ENCODE measurements around the gene PRKAR1B.

Gene PRKAR1B

DNA sequence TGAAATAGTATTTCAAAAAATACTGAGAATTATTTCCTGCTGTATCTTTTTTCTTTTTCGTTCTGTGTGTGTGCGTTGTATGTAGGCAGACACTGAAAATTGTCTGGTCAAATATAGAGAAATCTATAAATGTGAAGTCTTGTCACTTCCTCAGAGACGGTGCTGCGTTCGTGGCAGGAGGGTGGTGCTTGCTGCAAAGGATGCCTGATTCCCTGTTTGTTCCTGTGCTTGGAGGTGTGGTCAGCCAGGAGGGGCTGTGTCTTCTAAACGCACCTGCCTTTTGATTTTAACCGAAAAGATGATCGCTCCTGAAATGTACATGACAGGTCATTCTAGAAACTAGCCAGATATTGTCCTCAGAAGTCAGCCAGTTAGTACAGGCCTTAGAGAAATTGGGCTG, 32.5 kb upstream of the PRKAR1B start:
- TF ChIP-seq, protein P1, sequence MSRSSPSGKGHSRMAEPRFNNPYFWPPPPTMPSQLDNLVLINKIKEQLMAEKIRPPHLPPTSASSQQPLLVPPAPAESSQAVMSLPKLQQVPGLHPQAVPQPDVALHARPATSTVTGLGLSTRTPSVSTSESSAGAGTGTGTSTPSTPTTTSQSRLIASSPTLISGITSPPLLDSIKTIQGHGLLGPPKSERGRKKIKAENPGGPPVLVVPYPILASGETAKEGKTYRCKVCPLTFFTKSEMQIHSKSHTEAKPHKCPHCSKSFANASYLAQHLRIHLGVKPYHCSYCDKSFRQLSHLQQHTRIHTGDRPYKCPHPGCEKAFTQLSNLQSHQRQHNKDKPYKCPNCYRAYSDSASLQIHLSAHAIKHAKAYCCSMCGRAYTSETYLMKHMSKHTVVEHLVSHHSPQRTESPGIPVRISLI (tag by site-specific recombination; IDR thresholded peaks at IDR 0.05): no peak
- TF ChIP-seq WT1 (tag by site-specific recombination; IDR thresholded peaks at IDR 0.05): no peak
- TF ChIP-seq ZNF670 (tag by site-specific recombination; IDR thresholded peaks at IDR 0.05; ENCODE audit: low read depth): no peak
- no peak for TF ChIP-seq ZNF121 (tag by site-specific recombination; IDR thresholded peaks at IDR 0.05)
- TF ChIP-seq ZNF114 (tag by site-specific recombination; IDR thresholded peaks at IDR 0.05): no peak
- TF ChIP-seq ZNF600 (tag by site-specific recombination; IDR thresholded peaks at IDR 0.05): no peak
- TF ChIP-seq ZNF837 (tag by site-specific recombination; IDR thresholded peaks at IDR 0.05): no peak
- no peak for TF ChIP-seq ZNF140 (tag by site-specific recombination; IDR thresholded peaks at IDR 0.05)
- no peak for TF ChIP-seq ZNF280D (tag by site-specific recombination; IDR thresholded peaks at IDR 0.05)
- TF ChIP-seq ZNF501 (tag by site-specific recombination; IDR thresholded peaks at IDR 0.05): no peak
- no peak for TF ChIP-seq ZNF335 (tag by site-specific recombination; conservative IDR thresholded peaks at IDR 0.05)
- H3K27ac ChIP-seq (ENCODE audit: extremely low read depth, low read depth, low read length): no peak overlapping the region
- H3K36me3 ChIP-seq (ENCODE audit: control insufficient read depth in 2 of 2, insufficient read depth in 1 of 2, low read length in 2 of 2): peaks cover 7 to 86% of the 10 kb centered on the region in 2 experiments; a peak in 2 of 3 replicates
- CTCF ChIA-PET: interaction anchor here (0.7 kb wide), 1 partner anchor 438 kb away, joined by 3 read pairs; no protein-coding TSS in a partner anchor
- H3K4me1 ChIP-seq (ENCODE audit: control insufficient read depth, insufficient read depth, low read length): no peaks in the 10 kb centered on the region
- no peaks in the 10 kb centered on the region for H3K9me3 ChIP-seq (ENCODE audit: control insufficient read depth, insufficient read depth, low read depth, low read length)
- H3K4me3 ChIP-seq (ENCODE audit: low read depth, low read length): no peak overlapping the region
- POLR2A ChIA-PET: no interaction called here

DNA sequence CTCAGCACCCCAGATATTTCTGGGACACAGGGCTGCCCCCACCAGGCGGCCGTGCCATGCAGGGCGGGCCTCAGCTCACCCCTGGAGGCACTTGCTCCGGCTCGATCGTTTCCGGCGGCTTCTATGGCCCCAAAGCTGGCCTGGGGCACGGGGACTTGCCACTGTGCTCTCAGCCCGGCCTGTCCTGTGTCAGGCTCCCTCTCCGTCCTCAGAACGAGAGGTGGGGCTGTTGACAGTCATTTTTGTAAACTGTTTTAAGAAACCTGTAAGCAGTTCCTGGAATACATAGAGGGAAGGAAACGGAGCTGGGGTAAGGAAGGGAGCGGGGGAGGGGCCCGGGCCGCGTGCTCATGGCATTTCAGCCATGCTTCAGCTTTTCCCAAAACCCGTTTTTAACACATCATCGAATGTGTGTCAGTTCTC, 30.7 kb upstream of the PRKAR1B start:
- CTCF ChIA-PET: interaction anchor here (1.0 kb wide), 1 partner anchor 116 kb away, joined by 3 read pairs; no protein-coding TSS in a partner anchor
- H3K36me3 ChIP-seq (ENCODE audit: control insufficient read depth in 2 of 2, insufficient read depth in 1 of 2, low read length in 2 of 2): peaks cover 5 to 84% of the 10 kb centered on the region in 2 experiments; a peak in 2 of 3 replicates

GRCh38 chr7:756928-757560, 30.0 kb upstream of the PRKAR1B start:
- H3K4me1 ChIP-seq (ENCODE audit: control insufficient read depth, insufficient read depth, low read length): no peaks in the 10 kb centered on the region
- CTCF ChIA-PET: no interaction called here
- H3K9me3 ChIP-seq (ENCODE audit: control insufficient read depth, insufficient read depth, low read depth, low read length): no peaks in the 10 kb centered on the region
- no peak for TF ChIP-seq ZBTB8A (tag by site-specific recombination; IDR thresholded peaks at IDR 0.05)
- no peak for TF ChIP-seq SALL2 (tag by site-specific recombination; IDR thresholded peaks at IDR 0.05; ENCODE audit: borderline replicate concordance)
- no peak for TF ChIP-seq ZNF184 (tag by site-specific recombination; IDR thresholded peaks at IDR 0.05)
- no peak for TF ChIP-seq ZNF19 (tag by site-specific recombination; IDR thresholded peaks at IDR 0.05; ENCODE audit: low read depth)
- TF ChIP-seq ZNF223 (tag by site-specific recombination; IDR thresholded peaks at IDR 0.05): no peak
- no peak for TF ChIP-seq ZNF112 (tag by site-specific recombination; IDR thresholded peaks at IDR 0.05)
- TF ChIP-seq ZNF280D (tag by site-specific recombination; IDR thresholded peaks at IDR 0.05): no peak
- no peak for TF ChIP-seq HOXA7 (CRISPR knock-in tag; IDR thresholded peaks at IDR 0.05; ENCODE audit: borderline replicate concordance)
- no peak for TF ChIP-seq ZNF521 (tag by site-specific recombination; IDR thresholded peaks at IDR 0.05)
- H3K4me3 ChIP-seq (ENCODE audit: low read depth, low read length): no peak overlapping the region
- H3K27ac ChIP-seq (ENCODE audit: extremely low read depth, low read depth, low read length): no peak overlapping the region
- H3K36me3 ChIP-seq (ENCODE audit: control insufficient read depth in 2 of 2, insufficient read depth in 1 of 2, low read length in 2 of 2): peaks cover 5 to 85% of the 10 kb centered on the region in 2 experiments; a peak in 2 of 3 replicates
- POLR2A ChIA-PET: no interaction called here

More for the DNA sequence above, 30.7 kb upstream of the PRKAR1B start:
- POLR2A ChIA-PET: no interaction called here
- Histone ChIP-seq H3K4me1 (ENCODE audit: control insufficient read depth, insufficient read depth, low read length) (no peaks in the 10 kb centered on the region), H3K9me3 (ENCODE audit: control insufficient read depth, insufficient read depth, low read depth, low read length) (no peaks in the 10 kb centered on the region), H3K4me3 (ENCODE audit: low read depth, low read length) (no peak overlapping the region), H3K27ac (ENCODE audit: extremely low read depth, low read depth, low read length) (no peak overlapping the region)
- no peak for TF ChIP-seq YY1 (tag by site-specific recombination; IDR thresholded peaks at IDR 0.05)
- TF ChIP-seq ZNF16 (tag by site-specific recombination; IDR thresholded peaks at IDR 0.05; ENCODE audit: low read depth): no peak
- TF ChIP-seq ZNF747 (tag by site-specific recombination; IDR thresholded peaks at IDR 0.05): no peak
- TF ChIP-seq ZNF560 (tag by site-specific recombination; IDR thresholded peaks at IDR 0.05; ENCODE audit: borderline replicate concordance): no peak
- no peak for TF ChIP-seq ZBTB20 (tag by site-specific recombination; IDR thresholded peaks at IDR 0.05)
- no peak for TF ChIP-seq ZNF530 (tag by site-specific recombination; IDR thresholded peaks at IDR 0.05; ENCODE audit: low read depth)
- no peak for TF ChIP-seq ZNF558 (tag by site-specific recombination; IDR thresholded peaks at IDR 0.05)
- no peak for TF ChIP-seq ZNF514 (tag by site-specific recombination; IDR thresholded peaks at IDR 0.05)
- TF ChIP-seq KLF7 (tag by site-specific recombination; IDR thresholded peaks at IDR 0.05; ENCODE audit: borderline replicate concordance): no peak
- no peak for TF ChIP-seq IKZF3 (tag by site-specific recombination; IDR thresholded peaks at IDR 0.05)
- no peak for TF ChIP-seq ZNF302 (tag by site-specific recombination; IDR thresholded peaks at IDR 0.05; ENCODE audit: low read depth)
- TF ChIP-seq ZXDB (tag by site-specific recombination; IDR thresholded peaks at IDR 0.05): no peak
